Lower leg skin (tissue), 3 donors: ENCODE data around the gene MIER2.

Source experiments
- POLR2A ChIP-seq, 2 donors: fragments of 450-650 bp; IDR thresholded peaks; one replicate each; pipeline ENCODE4 v1.6.1; 2016 to 2017; ENCODE audit warnings: antibody characterized with exemption in 2 of 2, mild to moderate bottlenecking in 1 of 2, moderate library complexity in 1 of 2
- TF ChIP-seq, protein P1 (sequence below), 3 donors: fragments of 450-650 bp; IDR thresholded peaks; one replicate each; pipeline ENCODE4 v1.5.1; 2016; ENCODE audit warnings: antibody characterized with exemption in 3 of 3, mild to moderate bottlenecking in 3 of 3, moderate library complexity in 2 of 3

DNA sequence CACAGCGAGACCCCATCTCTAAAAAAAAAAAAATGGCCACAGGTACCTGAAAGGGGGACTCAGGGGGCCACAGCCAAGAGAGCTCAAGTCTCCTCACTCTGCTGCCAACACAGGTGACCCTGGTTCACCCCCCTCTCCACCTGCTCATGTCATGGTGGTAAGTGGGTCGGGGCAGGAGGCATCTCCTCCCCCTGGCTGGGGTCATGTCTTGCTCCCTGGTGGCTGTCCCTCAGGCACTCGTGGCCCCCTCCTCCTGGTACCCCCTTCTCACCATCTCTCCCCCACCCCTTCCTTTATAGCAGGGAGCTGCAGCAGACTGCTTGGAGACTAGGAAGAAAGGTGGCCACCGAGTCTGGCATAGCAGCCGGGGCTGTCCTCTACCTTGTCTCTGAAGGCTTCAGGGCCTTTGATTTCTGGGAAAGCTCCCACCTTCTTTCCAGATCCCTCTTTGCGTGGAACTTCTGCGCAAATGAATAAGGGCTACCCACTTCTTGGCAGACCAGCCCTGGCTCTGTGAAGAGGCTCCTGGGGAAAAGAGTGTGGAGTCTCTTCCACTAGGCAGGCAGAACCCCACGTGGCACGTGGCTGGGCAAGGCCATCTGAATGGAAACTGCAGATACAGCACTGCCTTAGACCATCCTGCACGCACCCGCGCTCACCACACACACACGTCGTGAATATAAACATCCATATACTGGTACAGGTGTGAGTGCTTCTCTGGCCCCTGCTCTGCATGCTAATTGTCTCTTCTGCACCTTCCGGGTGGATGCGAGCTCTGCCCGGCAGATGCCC, 20.1 kb upstream of the MIER2 start:
- TF ChIP-seq, protein P1, sequence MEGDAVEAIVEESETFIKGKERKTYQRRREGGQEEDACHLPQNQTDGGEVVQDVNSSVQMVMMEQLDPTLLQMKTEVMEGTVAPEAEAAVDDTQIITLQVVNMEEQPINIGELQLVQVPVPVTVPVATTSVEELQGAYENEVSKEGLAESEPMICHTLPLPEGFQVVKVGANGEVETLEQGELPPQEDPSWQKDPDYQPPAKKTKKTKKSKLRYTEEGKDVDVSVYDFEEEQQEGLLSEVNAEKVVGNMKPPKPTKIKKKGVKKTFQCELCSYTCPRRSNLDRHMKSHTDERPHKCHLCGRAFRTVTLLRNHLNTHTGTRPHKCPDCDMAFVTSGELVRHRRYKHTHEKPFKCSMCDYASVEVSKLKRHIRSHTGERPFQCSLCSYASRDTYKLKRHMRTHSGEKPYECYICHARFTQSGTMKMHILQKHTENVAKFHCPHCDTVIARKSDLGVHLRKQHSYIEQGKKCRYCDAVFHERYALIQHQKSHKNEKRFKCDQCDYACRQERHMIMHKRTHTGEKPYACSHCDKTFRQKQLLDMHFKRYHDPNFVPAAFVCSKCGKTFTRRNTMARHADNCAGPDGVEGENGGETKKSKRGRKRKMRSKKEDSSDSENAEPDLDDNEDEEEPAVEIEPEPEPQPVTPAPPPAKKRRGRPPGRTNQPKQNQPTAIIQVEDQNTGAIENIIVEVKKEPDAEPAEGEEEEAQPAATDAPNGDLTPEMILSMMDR (IDR thresholded peaks at IDR 0.05) = no peak
- no peak for TF ChIP-seq POLR2A (IDR thresholded peaks at IDR 0.05)
